GM18517 (cell line): ENCODE data around the gene PRPF40A.
A peak's percentile ranks its signal among the peaks of the same experiment; 100 is the strongest.
"Not testable (repeated sequence)": the region's sequence is repeated elsewhere in the genome, so short reads cannot be mapped to it uniquely, and the experiment has no call there.

Source experiments
- ATAC-seq: cut with Tn5 transposase; IDR thresholded peaks from one replicate; pipeline ENCODE4 v1.9.1; 2021; ENCODE audit warnings: mild to moderate bottlenecking, moderate library complexity; ENCODE audit not compliant: unreplicated experiment

PRPF40A gene

GRCh38 chr2:152717228-152718075, at the start of gene PRPF40A:
Gene PRPF40A, minus strand, starts transcription at chr2:152717461. Its CDS starts 22 bp downstream, at chr2:152717439.
- peak; percentile 71 for ATAC-seq

GRCh38 chr2:152766928-152767327, 49.7 kb upstream of the PRPF40A start:
- no peak for ATAC-seq

- ATAC-seq: no peak
Observed at GRCh38 chr2:152763651-152764050, 46.4 kb upstream of the PRPF40A start.

GRCh38 chr2:152763208-152763607, 45.9 kb upstream of the PRPF40A start:
- not testable (repeated sequence) for ATAC-seq

GRCh38 chr2:152762202-152762601, 44.9 kb upstream of the PRPF40A start:
- no peak for ATAC-seq

- no peak for ATAC-seq
Observed at GRCh38 chr2:152761214-152761613, 44.0 kb upstream of the PRPF40A start.

- no peak for ATAC-seq
Observed at GRCh38 chr2:152759290-152760072, 42.2 kb upstream of the PRPF40A start.

- no peak for ATAC-seq
Observed at GRCh38 chr2:152755029-152755428, 37.8 kb upstream of the PRPF40A start.

GRCh38 chr2:152747751-152748150, 30.5 kb upstream of the PRPF40A start:
- not testable (repeated sequence) for ATAC-seq

GRCh38 chr2:152743002-152743401, 25.7 kb upstream of the PRPF40A start:
- ATAC-seq: no peak

- peak; percentile 96 for ATAC-seq
Observed at GRCh38 chr2:152740743-152741328, 23.6 kb upstream of the PRPF40A start.

GRCh38 chr2:152739705-152740104, 22.4 kb upstream of the PRPF40A start:
- not testable (repeated sequence) for ATAC-seq

GRCh38 chr2:152738438-152738837, 21.2 kb upstream of the PRPF40A start:
- no peak for ATAC-seq

GRCh38 chr2:152737509-152737908, 20.2 kb upstream of the PRPF40A start:
- ATAC-seq: not testable (repeated sequence)

- peak; percentile 70 for ATAC-seq
Observed at GRCh38 chr2:152730591-152731333, 13.5 kb upstream of the PRPF40A start.

GRCh38 chr2:152729844-152730243, 12.6 kb upstream of the PRPF40A start:
- ATAC-seq: no peak

- no peak for ATAC-seq
Observed at GRCh38 chr2:152723918-152724317, 6.7 kb upstream of the PRPF40A start.

GRCh38 chr2:152722639-152723038, 5.4 kb upstream of the PRPF40A start:
- not testable (repeated sequence) for ATAC-seq

- ATAC-seq: no peak
Observed at GRCh38 chr2:152720794-152721193, 3.5 kb upstream of the PRPF40A start.

GRCh38 chr2:152718909-152719645, 1.8 kb upstream of the PRPF40A start:
- peak; percentile 39 for ATAC-seq
